Right hindlimb (tissue), 1 donor: ENCODE results near the gene DLGAP4.

ENCODE experiments used
- DNase-seq: peaks from one replicate; pipeline ENCODE4 v3.0.0-alpha.2; 2018

Gene DLGAP4

GRCh38 chr20:36274181-36274841, 31.8 kb upstream of the DLGAP4 start:
- DNase-seq: no peak

DNA sequence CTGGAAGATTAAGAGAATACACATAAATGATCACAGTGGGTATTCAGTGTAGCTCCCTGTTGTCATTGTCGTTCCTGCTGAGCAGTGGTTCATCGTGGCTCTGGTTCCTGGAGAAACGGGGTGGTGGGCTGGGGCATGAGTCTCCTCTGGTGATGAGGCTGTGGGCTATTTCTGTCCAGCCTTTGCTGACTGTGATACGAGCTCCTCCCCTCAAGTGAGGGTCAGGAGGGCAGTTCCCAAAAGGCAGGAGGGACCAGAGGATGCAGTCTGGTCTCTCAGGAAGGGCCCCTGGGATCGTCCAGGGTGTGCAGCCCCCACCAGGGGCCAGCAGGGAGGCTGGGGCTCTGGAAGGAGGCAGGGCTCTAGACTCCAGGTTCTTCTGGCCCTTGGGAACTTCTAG, 31.1 kb upstream of the DLGAP4 start:
- DNase-seq: no peak

DNA sequence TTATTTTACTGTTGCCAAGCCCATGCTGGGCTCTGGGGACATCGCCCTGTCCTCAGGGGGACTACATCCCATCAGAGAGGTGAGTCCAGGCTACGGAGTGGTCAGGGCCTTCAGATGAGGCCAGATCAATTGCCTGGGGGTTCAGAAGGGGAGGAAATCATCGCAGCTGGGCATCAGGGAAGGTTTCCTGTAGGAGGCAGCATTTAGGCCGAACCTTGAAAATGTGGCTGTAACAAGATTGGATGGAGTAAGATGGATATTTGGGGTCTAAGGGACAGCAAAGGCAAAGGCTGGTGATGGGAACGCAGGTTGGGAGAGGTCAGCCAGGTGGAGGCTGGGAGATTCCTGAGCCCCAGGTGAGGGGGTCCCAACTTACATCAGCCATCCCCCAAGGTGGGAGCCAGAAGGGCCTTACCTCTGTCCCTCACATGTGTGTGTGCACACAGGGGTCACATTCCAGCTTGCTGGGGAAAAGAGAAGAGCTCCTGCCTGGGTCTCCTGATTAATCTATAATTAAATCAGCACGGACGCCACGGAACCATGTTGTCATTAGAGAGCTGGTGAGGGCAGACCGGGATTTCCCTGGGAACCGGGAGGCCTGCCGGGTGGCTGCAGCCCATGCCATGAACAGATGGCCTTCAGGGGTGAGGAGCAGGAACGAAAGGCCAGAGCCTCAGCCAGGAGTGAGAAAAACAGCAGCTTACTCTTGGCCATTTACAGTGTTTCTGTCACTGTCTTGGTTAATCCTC, 30.5 kb upstream of the DLGAP4 start:
- no peak for DNase-seq

GRCh38 chr20:36277546-36277945, 28.6 kb upstream of the DLGAP4 start:
- DNase-seq: no peak

DNA sequence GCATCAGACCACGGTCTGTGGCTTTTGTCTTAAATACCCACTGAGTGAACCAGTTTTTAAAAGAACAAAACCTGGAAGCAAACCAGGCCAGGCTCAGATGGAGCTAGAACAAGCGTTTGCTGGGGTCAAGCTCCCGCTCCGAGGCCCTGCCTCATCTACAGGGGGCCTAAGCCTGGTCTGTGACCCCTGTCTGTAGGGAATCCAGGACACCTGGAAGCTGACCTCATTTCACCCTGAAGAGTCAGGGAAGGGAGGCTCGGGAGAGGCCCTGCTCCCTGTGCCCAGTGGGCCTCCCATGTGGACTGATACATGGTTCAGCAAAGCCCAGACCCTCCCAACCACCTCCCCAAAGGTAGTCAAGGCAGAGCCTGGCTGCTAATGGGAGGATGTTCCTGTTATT, 26.8 kb upstream of the DLGAP4 start:
- no peak for DNase-seq

DNA sequence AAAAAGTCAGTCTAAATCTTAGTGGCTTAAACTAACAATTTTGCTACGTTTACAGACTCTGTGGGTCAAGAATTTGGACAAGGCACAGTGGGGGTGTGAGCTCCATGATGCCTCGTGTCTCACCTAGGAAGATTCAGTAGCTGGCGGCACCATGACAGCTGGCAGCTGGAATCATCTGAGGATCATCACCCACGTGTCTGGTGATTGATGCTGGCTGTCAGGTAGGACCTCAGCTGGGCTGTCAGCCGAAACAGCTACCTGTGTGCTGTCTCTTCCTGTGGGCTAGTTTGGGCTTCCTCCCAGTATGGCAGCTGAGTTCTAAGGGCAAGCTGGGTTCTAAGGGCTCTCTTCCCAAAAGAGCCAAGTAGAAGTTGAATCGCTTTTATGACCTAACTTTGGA, 26.4 kb upstream of the DLGAP4 start:
- DNase-seq: no peak

GRCh38 chr20:36281785-36282380, 24.3 kb upstream of the DLGAP4 start:
- DNase-seq: no peak

GRCh38 chr20:36284751-36285150, 21.4 kb upstream of the DLGAP4 start:
- DNase-seq: no peak

DNA sequence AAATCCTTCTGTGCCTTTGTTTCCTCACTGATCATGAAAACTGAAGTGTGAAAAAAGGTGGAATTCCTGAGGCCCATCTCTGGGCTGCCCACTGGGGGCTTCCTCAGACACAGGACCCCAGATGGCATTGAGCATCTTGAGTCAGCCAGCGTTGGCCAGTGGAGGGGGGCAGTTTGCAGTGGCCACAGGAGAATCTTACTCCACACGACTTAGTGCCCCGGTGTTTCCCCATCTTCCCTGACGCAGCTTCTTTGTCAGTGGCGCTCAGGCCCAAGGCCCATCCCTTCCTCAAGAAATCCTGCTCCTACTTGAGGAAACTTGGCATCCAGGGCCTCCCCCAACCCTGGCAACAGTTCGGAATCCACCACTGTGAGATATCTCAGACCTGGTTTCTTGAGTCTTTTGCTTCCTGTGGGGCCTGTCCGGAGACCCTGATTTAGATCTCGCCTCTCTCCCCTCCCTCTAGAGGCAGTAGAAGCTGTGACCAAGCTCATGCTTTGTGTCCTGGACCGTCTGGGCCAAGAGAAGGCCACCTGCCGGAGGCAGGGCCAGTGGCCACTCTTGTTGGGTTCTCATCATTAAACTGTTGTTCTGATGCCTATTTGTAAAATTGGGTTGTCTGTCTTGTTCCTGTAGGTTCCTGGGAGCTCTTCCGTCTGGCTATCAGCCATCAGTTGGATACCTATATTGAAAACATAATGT, 20.2 kb upstream of the DLGAP4 start:
- no peak for DNase-seq

DNA sequence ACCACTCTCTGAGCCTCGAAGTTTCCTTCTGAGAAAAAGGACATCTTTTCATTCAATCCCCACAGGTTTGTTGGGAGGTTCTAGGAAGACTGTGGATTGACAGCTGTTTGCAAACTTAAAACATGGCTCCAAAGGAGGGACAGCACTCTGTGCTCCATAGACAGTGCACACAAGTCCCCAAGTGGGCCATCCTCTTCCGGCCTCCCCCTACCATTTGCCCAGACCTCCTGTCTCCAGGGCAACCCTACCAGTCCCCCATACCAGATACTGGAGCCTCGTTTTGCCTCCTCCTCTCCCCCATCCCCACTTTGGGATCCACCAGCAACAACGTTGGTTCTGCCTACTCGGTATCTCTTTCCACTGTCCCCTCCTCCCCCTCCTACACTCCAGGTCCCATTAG, 8.5 kb upstream of the DLGAP4 start:
- no peak for DNase-seq

DNA sequence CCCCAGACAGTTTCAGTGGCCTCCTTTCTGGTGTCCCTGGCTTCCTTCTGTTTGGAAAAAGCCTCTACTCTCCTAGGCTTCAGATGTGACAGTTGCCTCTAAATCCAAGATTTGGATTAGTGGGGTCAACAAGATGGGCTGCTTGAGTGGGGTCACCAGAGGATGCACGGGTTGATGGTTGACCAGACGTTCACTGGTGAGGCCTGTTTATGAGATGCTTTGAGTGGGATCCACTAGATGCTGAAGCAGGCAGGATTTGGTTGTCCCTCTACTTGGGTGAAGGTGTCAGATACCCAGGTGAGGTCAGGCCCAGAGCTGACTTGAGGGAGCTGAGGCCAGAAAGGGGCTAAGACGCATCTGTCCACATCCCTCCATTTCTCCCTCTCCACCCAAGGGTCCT, 8.1 kb upstream of the DLGAP4 start:
- DNase-seq: no peak

- no peak for DNase-seq
Measured at GRCh38 chr20:36298795-36299339, 7.3 kb upstream of the DLGAP4 start.

- no peak for DNase-seq
Measured at GRCh38 chr20:36299459-36299858, 6.7 kb upstream of the DLGAP4 start.

DNA sequence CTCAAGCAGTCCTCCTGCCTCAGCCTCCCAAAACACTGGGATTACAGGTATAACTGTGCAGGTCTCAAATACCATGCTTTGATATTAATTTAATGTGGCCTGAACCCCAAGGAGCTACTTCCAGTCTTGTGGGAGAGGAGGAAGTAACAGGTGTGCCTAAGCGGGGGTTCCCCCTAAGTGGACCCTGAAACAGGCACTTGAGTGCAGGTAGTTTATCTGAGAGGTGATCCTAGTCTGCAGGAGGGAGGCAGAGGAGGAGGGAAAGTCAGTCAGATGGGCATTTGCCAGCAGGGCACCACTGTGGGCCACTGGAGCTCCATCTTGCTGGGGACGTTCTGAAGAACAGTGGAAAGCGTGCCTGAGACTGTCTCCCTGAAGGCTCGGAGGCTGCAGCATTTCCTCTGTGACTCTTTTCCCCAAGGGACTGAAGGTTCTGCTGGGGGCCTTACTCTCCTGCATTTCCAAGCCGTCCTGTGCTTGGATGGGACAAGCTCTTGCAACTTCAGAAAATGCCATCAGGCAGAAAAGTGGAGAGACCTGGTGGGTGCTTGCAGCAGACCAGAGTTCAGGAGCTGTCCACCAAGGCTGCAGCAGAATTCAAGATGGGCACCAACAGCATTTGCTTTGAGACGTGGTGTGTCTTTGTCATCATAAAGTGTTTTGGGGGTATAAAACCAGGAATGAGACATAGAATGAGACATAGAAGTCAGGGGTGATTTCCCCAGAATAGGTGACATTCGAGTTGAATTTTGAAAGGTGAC, 4.6 kb upstream of the DLGAP4 start:
- DNase-seq: no peak

DNA sequence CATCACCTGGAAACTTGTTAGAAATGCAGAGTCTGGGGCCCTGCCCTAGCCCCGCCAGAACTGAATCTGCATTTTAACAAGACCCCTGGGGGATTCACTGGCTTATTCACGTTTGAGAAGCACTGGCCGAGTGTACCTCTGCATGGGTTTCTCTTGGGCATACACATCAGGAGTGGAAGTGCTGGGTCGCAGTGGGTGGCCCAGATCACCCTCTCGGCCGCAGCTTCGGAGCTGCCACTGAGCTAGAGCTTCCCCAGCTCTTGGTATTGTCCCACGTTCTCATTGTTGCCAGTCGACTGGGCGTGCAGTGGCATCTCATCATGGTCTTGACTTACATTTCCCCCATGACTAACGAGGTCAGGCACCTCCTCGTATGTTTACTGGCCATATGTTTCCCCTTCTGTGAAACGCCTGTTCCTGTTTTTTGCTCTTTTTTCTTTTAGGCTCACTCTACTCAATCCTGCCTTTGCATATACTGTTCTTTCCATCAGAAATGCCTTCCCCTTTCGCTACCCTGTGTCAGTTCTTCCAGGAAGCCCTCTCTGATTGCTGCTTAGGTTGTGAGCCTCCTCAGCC, 3.0 kb upstream of the DLGAP4 start:
- no peak for DNase-seq

DNA sequence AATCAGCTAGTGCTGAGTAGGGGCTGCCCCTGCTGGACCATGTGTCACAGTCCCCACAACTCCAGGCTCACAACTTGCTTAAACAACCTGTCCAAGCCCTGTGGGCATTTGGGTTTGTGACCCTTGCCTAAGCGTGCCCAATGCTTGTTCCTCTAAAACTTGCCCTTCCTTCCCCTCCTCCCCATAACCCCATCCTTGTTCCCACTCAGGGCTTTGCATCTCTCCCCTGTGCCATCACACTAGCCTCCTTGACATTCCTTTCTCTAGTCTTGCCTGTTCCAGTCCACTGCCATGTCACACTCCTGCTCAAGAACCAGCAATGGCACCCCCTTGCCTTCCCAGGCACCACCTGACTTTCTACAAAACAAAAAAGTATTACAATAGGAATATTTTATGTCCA, 2.3 kb upstream of the DLGAP4 start:
- DNase-seq: no peak

GRCh38 chr20:36304786-36305495, 1.2 kb upstream of the DLGAP4 start:
- no peak for DNase-seq

DNA sequence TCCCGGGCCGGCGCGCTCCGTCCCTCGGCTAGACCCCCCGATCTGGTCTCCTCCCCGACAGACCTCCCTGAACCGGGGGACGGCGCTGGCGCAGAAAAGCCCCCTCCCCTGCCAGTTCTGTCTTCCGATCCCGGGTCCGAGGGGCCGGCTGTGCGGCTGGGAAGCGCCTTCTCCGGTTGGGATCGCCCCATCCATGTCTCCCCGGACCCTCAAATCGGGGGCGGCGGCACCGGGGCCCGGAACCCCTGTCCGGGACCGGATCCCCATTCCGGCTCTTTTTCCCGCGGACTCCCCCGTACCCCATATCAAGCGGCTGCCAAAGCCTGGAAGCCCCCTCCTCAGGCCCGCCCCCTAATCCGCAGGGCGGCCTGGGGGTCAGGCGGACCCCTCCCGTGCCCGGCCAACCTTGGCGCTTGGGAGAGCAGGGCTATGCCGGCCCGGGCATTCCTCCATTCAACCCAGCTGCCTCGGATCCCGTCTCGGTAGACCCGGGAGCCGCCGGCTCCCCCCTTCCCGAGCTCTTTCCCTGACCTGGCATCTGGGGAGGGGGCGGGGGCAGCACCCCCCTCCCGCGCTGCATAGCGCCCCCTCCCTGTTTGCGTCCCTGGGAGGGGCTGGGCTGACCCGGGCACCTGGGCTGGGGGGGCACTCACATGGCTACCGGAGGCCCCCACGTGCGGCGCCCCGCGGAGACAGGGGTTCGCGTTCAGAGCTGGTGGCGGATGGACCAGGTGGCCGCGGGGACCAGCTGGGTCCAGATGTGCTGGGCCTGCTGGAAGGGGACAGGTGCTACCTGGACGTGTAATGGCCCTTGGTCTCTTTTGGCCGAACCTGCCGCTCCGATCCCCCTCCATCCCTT, 643 bp downstream of the DLGAP4 start:
- DNase-seq: no peak

GRCh38 chr20:36307412-36308325, 1.5 kb downstream of the DLGAP4 start:
- no peak for DNase-seq
